Nephron progenitor cell (in vitro differentiated cells): ENCODE results near the gene CA10.
A peak's percentile ranks its signal among the peaks of the same experiment; 100 is the strongest.

ENCODE experiments used
- DNase-seq: peaks from one replicate; pipeline ENCODE4 v3.0.0; 2021
- H3K27ac Mint-ChIP-seq: 2 replicates; pipeline ENCODE4 v1.8.0; 2021; ENCODE audit warnings: mild to moderate bottlenecking, moderate library complexity, mixed read lengths
- H3K27me3 Mint-ChIP-seq: 2 replicates; pipeline ENCODE4 v1.8.0; 2021; ENCODE audit warnings: mild to moderate bottlenecking, low read depth, mixed read lengths; ENCODE audit not compliant: poor library complexity
- H3K36me3 Mint-ChIP-seq: 2 replicates; pipeline ENCODE4 v1.8.0; 2021; ENCODE audit warnings: low read depth, mixed read lengths
- H3K4me1 Mint-ChIP-seq: 2 replicates; pipeline ENCODE4 v1.8.0; 2021; ENCODE audit warnings: mixed read lengths
- H3K4me3 Mint-ChIP-seq: 2 replicates; pipeline ENCODE4 v1.8.0; 2021; ENCODE audit warnings: mild to moderate bottlenecking, moderate library complexity, mixed read lengths
- H3K9me3 Mint-ChIP-seq: 2 replicates; pipeline ENCODE4 v1.8.0; 2021; ENCODE audit warnings: mild to moderate bottlenecking, moderate library complexity, mixed read lengths
- CTCF ChIP-seq: fragments of 200-600 bp; sonication (generic); IDR thresholded peaks from 2 replicates; pipeline ENCODE4 v1.5.0; 2021; ENCODE audit warnings: antibody characterized with exemption

The CA10 gene

DNA sequence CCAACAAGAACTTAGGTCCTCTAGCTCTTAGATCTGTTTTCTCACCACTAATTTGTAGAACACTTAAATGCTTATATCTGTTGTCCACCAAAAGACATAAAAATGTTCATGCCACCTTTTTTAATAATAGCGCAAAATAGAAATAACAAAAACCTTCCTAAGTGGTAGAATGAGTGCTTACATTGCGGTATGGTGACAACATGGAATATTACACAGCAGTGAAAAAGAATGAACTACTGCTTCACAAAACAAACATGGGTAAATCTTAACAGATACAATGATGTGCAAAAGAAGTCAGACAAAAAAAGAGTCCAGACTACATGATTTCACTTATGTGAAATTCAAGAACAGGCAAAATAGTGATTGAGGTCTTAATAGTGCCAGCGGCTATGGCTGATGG lies 351.1 kb downstream of the CA10 start:
- Mint-ChIP-seq H3K27ac (no peak overlapping the region), H3K27me3 (peaks cover 10% of the 10 kb centered on the region), H3K4me3 (no peak overlapping the region), H3K36me3 (no peaks in the 10 kb centered on the region), H3K9me3 (no peaks in the 10 kb centered on the region), H3K4me1 (no peaks in the 10 kb centered on the region)
- TF ChIP-seq CTCF, result no peak
- no peak for DNase-seq

DNA sequence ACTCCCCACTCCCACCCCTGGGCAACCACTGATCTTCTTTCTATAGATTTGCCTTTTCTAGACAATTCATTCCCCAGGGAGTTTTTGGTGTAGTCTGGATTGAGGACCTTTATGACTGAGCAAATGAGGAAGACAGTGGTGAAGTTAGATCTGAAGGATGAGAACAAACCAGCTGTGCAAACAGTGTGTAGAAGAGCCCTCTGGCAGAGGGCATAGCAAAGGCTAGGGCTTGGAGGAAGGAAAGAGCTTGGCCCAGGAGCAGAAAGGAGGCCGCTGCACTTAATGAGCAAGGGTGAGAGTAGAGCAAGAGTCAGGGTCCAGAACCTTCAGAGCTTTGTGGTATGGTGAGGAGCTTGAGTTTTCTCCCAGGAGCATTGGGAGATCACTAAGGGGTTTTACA lies 352.7 kb downstream of the CA10 start:
- no peak for DNase-seq
- no peaks in the 10 kb centered on the region for H3K4me1 Mint-ChIP-seq

DNA sequence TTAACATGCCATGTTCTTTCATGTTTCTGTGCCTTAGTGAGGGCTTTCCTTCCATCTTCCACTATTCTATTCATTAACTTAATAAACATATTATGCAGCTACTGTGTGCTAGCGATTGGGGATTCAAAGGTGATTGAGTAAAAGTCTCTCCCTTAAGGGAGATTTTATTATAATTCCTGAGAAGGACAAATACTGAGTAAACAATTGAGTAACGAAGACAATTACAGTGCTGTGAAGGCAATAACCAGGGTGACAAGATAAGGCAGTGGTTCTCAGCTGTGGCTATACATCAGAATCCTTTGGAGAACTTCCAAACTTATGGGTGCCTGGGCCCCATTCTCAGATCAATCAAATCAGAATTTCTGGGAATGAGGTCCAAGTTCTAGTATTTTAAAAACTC lies 353.3 kb downstream of the CA10 start:
- no peak for DNase-seq
- H3K27ac Mint-ChIP-seq, result no peak overlapping the region
- TF ChIP-seq CTCF, result no peak

More for the DNA sequence above, 352.7 kb downstream of the CA10 start:
- TF ChIP-seq CTCF, result no peak
- Mint-ChIP-seq H3K36me3 (no peaks in the 10 kb centered on the region), H3K27ac (no peak overlapping the region), H3K9me3 (no peaks in the 10 kb centered on the region), H3K4me3 (no peak overlapping the region), H3K27me3 (peaks cover 11% of the 10 kb centered on the region)

DNA sequence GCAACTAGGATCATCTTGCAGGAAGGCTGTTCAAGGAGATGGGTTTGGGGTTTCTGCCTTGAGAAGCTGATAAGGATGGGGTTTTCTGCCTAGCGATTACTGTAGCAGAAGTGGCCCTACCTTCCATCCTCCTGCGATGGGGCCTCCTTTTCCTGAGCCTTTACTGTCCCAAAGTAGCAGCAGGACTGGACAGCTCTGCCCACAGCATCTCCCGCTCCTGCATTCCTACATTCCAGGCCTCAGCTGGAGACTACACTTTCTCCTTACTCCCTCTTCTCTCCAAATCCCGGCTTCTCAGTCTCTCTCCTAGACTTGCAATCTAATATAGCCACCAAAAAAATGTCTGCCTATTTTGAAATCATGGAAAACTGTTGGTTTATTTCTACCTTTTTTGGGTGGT lies 355.4 kb downstream of the CA10 start:
- Mint-ChIP-seq H3K4me3 (no peak overlapping the region), H3K9me3 (no peaks in the 10 kb centered on the region), H3K27ac (no peak overlapping the region), H3K27me3 (peaks cover 10% of the 10 kb centered on the region), H3K36me3 (no peaks in the 10 kb centered on the region), H3K4me1 (no peaks in the 10 kb centered on the region)
- peak; percentile 2 for DNase-seq
- no peak for TF ChIP-seq CTCF

More for the DNA sequence above, 353.3 kb downstream of the CA10 start:
- Mint-ChIP-seq H3K4me3 (no peak overlapping the region), H3K36me3 (no peaks in the 10 kb centered on the region), H3K9me3 (no peaks in the 10 kb centered on the region), H3K4me1 (no peaks in the 10 kb centered on the region), H3K27me3 (peaks cover 11% of the 10 kb centered on the region)

GRCh38 chr17:51802544-51802943 lies 356.0 kb downstream of the CA10 start:
- Mint-ChIP-seq H3K27ac (no peak overlapping the region), H3K9me3 (no peaks in the 10 kb centered on the region), H3K4me3 (no peak overlapping the region), H3K36me3 (no peaks in the 10 kb centered on the region), H3K27me3 (peaks cover 9% of the 10 kb centered on the region), H3K4me1 (no peaks in the 10 kb centered on the region)
- no peak for TF ChIP-seq CTCF
- no peak for DNase-seq

GRCh38 chr17:51801626-51802025 lies 356.9 kb downstream of the CA10 start:
- no peak overlapping the region for H3K27ac Mint-ChIP-seq
- no peak for TF ChIP-seq CTCF

More at GRCh38 chr17:51801626-51802025, 356.9 kb downstream of the CA10 start:
- H3K4me3 Mint-ChIP-seq, result no peak overlapping the region
- peaks cover 12% of the 10 kb centered on the region for H3K27me3 Mint-ChIP-seq
- no peaks in the 10 kb centered on the region for H3K9me3 Mint-ChIP-seq
- H3K4me1 Mint-ChIP-seq, result no peaks in the 10 kb centered on the region
- no peaks in the 10 kb centered on the region for H3K36me3 Mint-ChIP-seq
- no peak for DNase-seq
